Astrocyte (in vitro differentiated cells and primary cell): ENCODE measurements around the gene REPS1. TPM values are rescaled to one million over a fixed set of nuclear protein-coding genes. Genes with fewer than 3 reads are reported as not detected.

Experiments used
- DNase-seq: peaks from one replicate; pipeline ENCODE4 v3.0.0-alpha.2; 2010; ENCODE audit warnings: low read depth
- FAIRE-seq: peaks from 2 replicates; lab custom pipeline; 2011; peaks lifted over from hg19 to GRCh38; lab: Jason Lieb, UNC
- H2AFZ ChIP-seq: 2 replicates; pipeline ENCODE4 v1.6.0; 2012; ENCODE audit warnings: low read depth, low read length, inconsistent platforms
- H3K27ac ChIP-seq: 2 replicates; pipeline ENCODE4 v1.5.1; 2011; ENCODE audit warnings: low read depth, low read length, inconsistent platforms
- H3K27me3 ChIP-seq: 2 replicates; pipeline ENCODE4 v1.6.0; 2011; ENCODE audit warnings: low read length, inconsistent platforms; ENCODE audit not compliant: insufficient read depth
- H3K36me3 ChIP-seq: 2 replicates; pipeline ENCODE4 v1.5.1; 2011; ENCODE audit warnings: low read length, inconsistent platforms; ENCODE audit not compliant: insufficient read depth
- H3K4me1 ChIP-seq: 2 replicates; pipeline ENCODE4 v1.5.1; 2011; ENCODE audit warnings: low read length, inconsistent platforms; ENCODE audit not compliant: insufficient read depth
- H3K4me2 ChIP-seq: 2 replicates; pipeline ENCODE4 v1.6.0; 2012; ENCODE audit warnings: low read length, inconsistent platforms
- H3K4me3 ChIP-seq: 2 replicates; pipeline ENCODE4 v1.5.1; 2011; ENCODE audit warnings: low read depth, mild to moderate bottlenecking, low read length, inconsistent platforms; ENCODE audit not compliant: insufficient read depth
- H3K79me2 ChIP-seq: 2 replicates; pipeline ENCODE4 v1.6.0; 2012; ENCODE audit warnings: mild to moderate bottlenecking, low read length, inconsistent platforms; ENCODE audit not compliant: insufficient read depth
- H3K9ac ChIP-seq: 2 replicates; pipeline ENCODE4 v1.6.0; 2012; ENCODE audit warnings: mild to moderate bottlenecking, low read length, inconsistent platforms
- H3K9me3 ChIP-seq: 2 replicates; pipeline ENCODE4 v1.5.1; 2012; ENCODE audit warnings: low read depth, mild to moderate bottlenecking, low read length, inconsistent platforms; ENCODE audit not compliant: insufficient read depth
- H4K20me1 ChIP-seq: 2 replicates; pipeline ENCODE4 v1.6.0; 2012; ENCODE audit warnings: low read length, inconsistent platforms; ENCODE audit not compliant: insufficient read depth
- H3K27ac Mint-ChIP-seq: one replicate; pipeline ENCODE4 v1.8.0; 2021; ENCODE audit warnings: mild to moderate bottlenecking, mixed read lengths; ENCODE audit not compliant: unreplicated experiment
- H3K27me3 Mint-ChIP-seq: one replicate; pipeline ENCODE4 v1.8.0; 2021; ENCODE audit warnings: low read depth, mixed read lengths; ENCODE audit not compliant: unreplicated experiment
- H3K36me3 Mint-ChIP-seq: one replicate; pipeline ENCODE4 v1.8.0; 2021; ENCODE audit warnings: low read depth, mixed read lengths; ENCODE audit not compliant: unreplicated experiment
- H3K4me1 Mint-ChIP-seq: one replicate; pipeline ENCODE4 v1.8.0; 2021; ENCODE audit warnings: low read depth, mixed read lengths; ENCODE audit not compliant: unreplicated experiment
- H3K4me3 Mint-ChIP-seq: one replicate; pipeline ENCODE4 v1.8.0; 2021; ENCODE audit warnings: mild to moderate bottlenecking, moderate library complexity, mixed read lengths; ENCODE audit not compliant: unreplicated experiment
- H3K9me3 Mint-ChIP-seq: one replicate; pipeline ENCODE4 v1.8.0; 2021; ENCODE audit warnings: mild to moderate bottlenecking, mixed read lengths; ENCODE audit not compliant: unreplicated experiment
- CTCF ChIP-seq: IDR thresholded peaks from 2 replicates; pipeline ENCODE4 v1.5.1; 2011; ENCODE audit warnings: low read depth, mild to moderate bottlenecking, inconsistent platforms, low read length, moderate library complexity; ENCODE audit not compliant: insufficient read depth
- EZH2 ChIP-seq: IDR thresholded peaks from 2 replicates; pipeline ENCODE4 v1.6.1; 2012; ENCODE audit warnings: mild to moderate bottlenecking, low read length, inconsistent platforms; ENCODE audit not compliant: insufficient read depth
- total RNA-seq: library from RNA; stranded (reverse); gene quantifications from 2 replicates; pipeline ENCODE4 v1.2.1, GENCODE V29; 2021

The REPS1 gene
- total RNA-seq, 1 donor from 2014 or later: 39.1 TPM

- TF ChIP-seq EZH2: no peak
- no peak for TF ChIP-seq CTCF
- Histone ChIP-seq H3K27ac (no peak overlapping the region), H3K4me3 (no peak overlapping the region), H3K4me1 (no peaks in the 10 kb centered on the region), H4K20me1 (peaks cover 10% of the 10 kb centered on the region), H3K9me3 (no peaks in the 10 kb centered on the region), H3K79me2 (peaks cover 94% of the 10 kb centered on the region), H2AFZ (no peak overlapping the region), H3K27me3 (no peaks in the 10 kb centered on the region), H3K36me3 (no peaks in the 10 kb centered on the region), H3K4me2 (no peak overlapping the region), H3K9ac (no peak overlapping the region)
- FAIRE-seq: no peak
- no peaks in the 10 kb centered on the region for H3K4me1 Mint-ChIP-seq
- H3K9me3 Mint-ChIP-seq: no peaks in the 10 kb centered on the region
- H3K36me3 Mint-ChIP-seq: no peaks in the 10 kb centered on the region
- no peak for DNase-seq
- H3K27me3 Mint-ChIP-seq: no peaks in the 10 kb centered on the region
- no peak overlapping the region for H3K27ac Mint-ChIP-seq
- no peak overlapping the region for H3K4me3 Mint-ChIP-seq
These were observed 24.9 kb downstream of the REPS1 start for GRCh38 chr6:138963119-138963518.

GRCh38 chr6:138959521-138959920 lies 28.5 kb downstream of the REPS1 start:
- no peak overlapping the region for H3K4me2 ChIP-seq
- H4K20me1 ChIP-seq: peaks cover 21% of the 10 kb centered on the region
- no peak for FAIRE-seq
- H3K36me3 Mint-ChIP-seq: no peaks in the 10 kb centered on the region
- DNase-seq: no peak
- no peaks in the 10 kb centered on the region for H3K27me3 ChIP-seq
- H3K9me3 ChIP-seq: no peaks in the 10 kb centered on the region
- H3K36me3 ChIP-seq: no peaks in the 10 kb centered on the region
- H3K27me3 Mint-ChIP-seq: no peaks in the 10 kb centered on the region
- no peak overlapping the region for H3K4me3 Mint-ChIP-seq
- H3K27ac ChIP-seq: no peak overlapping the region
- peaks cover 9% of the 10 kb centered on the region for H3K4me1 Mint-ChIP-seq
- no peak overlapping the region for H3K4me3 ChIP-seq
- no peak overlapping the region for H3K9ac ChIP-seq
- no peaks in the 10 kb centered on the region for H3K4me1 ChIP-seq
- no peak for TF ChIP-seq CTCF
- no peak for TF ChIP-seq EZH2
- H3K79me2 ChIP-seq: peaks cover 87% of the 10 kb centered on the region
- H3K27ac Mint-ChIP-seq: no peak overlapping the region
- H2AFZ ChIP-seq: no peak overlapping the region
- no peaks in the 10 kb centered on the region for H3K9me3 Mint-ChIP-seq

- Histone ChIP-seq H3K79me2 (peaks cover 89% of the 10 kb centered on the region), H3K27ac (no peak overlapping the region), H3K4me1 (peaks cover 1% of the 10 kb centered on the region), H3K9me3 (no peaks in the 10 kb centered on the region), H3K36me3 (no peaks in the 10 kb centered on the region), H3K9ac (no peak overlapping the region), H2AFZ (no peak overlapping the region), H3K4me2 (no peak overlapping the region), H3K27me3 (no peaks in the 10 kb centered on the region), H4K20me1 (peaks cover 29% of the 10 kb centered on the region), H3K4me3 (no peak overlapping the region)
- Mint-ChIP-seq H3K36me3 (no peaks in the 10 kb centered on the region), H3K9me3 (no peaks in the 10 kb centered on the region), H3K27me3 (no peaks in the 10 kb centered on the region), H3K4me3 (no peak overlapping the region), H3K27ac (no peak overlapping the region), H3K4me1 (peaks cover 9% of the 10 kb centered on the region)
- DNase-seq (no peak), FAIRE-seq (no peak)
- TF ChIP-seq EZH2: no peak
- TF ChIP-seq CTCF: no peak
These were observed 29.5 kb downstream of the REPS1 start for GRCh38 chr6:138958595-138958994.
